GM12874 (cell line): ENCODE data around the gene APBB2.

Experiments used
- TF ChIP-seq, protein P1 (sequence below): IDR thresholded peaks from 2 replicates; pipeline ENCODE4 v1.5.1; 2011; ENCODE audit warnings: low read depth, mild to moderate bottlenecking, control low read depth, low read length, moderate library complexity; ENCODE audit not compliant: insufficient read depth

The APBB2 gene

DNA sequence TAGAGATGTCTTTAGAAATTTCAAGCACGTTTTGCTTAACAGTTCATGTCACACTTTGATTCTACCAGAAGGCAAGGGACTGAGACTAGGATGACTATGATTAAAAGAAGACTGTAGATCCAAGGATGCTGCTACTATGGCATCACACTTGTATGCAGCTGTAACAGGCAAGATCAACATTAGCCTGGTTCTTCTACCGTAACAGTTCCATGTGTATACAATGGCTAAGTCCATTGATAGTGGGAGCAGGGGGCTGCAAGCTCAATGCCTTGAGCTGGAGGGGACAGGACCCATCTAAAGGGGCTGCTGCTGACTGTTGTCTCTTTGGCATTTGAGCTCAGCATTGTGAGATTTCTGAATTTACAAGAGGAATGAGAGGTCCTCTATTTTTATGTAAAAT lies 212.0 kb downstream of the APBB2 start:
- TF ChIP-seq, protein P1, sequence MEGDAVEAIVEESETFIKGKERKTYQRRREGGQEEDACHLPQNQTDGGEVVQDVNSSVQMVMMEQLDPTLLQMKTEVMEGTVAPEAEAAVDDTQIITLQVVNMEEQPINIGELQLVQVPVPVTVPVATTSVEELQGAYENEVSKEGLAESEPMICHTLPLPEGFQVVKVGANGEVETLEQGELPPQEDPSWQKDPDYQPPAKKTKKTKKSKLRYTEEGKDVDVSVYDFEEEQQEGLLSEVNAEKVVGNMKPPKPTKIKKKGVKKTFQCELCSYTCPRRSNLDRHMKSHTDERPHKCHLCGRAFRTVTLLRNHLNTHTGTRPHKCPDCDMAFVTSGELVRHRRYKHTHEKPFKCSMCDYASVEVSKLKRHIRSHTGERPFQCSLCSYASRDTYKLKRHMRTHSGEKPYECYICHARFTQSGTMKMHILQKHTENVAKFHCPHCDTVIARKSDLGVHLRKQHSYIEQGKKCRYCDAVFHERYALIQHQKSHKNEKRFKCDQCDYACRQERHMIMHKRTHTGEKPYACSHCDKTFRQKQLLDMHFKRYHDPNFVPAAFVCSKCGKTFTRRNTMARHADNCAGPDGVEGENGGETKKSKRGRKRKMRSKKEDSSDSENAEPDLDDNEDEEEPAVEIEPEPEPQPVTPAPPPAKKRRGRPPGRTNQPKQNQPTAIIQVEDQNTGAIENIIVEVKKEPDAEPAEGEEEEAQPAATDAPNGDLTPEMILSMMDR: no peak

DNA sequence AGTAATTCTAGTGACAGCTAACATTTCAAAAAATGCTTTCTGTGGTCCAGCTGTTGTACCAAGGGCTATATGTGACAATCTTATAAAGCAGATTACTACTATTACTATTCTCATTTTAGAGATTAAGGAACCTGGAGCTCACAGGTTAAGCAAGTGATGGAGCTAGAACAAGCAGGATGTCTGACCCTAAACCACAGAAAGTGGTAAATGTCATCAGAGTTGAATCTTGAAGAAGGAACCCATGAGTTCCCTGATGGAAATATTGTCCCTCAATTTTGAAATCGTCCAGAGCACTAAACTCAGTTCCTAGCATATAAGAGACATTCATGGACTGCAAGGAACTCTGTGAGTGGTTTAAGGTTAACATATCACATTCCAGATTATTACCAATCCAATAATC lies 214.0 kb downstream of the APBB2 start:
- TF ChIP-seq, protein P1: no peak

DNA sequence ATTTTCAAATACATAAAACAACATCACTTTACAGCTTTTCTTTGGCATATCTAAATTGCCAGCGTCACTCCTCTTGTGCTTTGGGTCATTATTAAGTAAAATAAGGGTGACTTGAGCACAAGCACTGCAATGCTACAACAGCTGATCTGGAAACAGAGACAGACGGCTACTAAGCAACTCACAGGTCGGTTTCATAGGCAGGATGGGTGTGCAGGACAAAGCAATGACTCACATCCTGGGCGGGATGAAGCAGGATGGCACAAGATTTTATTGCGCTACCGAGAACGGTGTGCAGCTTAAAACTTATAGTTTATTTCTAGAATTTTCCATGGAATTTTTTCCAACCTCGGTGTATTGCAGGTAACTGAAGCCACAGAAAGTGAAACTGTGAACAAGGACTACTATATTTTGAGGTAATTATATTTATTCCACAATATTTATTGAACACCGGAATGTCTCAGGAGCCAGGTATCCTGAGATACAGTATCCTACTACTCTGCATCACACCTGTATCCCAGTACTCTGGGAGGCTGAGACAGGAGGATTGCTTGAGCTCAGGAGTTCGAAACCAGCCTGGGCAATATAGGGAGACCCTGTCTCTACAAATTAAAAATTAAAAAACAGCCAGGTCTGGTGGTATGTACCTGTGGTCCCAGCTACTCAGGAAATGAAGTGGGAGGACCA lies 215.5 kb downstream of the APBB2 start:
- TF ChIP-seq, protein P1: no peak

DNA sequence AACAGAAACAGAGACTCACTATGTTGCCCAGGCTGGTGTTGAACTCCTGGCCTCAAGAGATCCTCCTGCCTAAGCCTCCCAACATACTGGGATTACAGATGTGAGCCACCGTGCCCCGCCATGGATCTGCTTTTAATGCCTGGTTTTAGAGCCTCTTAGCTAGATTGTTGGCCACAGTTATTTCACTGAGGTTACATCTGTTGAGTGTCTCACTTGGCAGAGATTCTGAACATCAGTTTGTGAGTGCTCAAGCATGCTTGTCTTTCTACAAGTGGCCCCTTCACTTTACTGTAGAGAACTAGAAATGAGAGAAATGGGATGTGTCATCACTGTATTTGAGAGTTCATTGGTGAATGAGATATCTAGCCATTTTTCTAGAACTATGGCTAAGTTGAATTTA lies 218.5 kb downstream of the APBB2 start:
- TF ChIP-seq, protein P1: no peak

DNA sequence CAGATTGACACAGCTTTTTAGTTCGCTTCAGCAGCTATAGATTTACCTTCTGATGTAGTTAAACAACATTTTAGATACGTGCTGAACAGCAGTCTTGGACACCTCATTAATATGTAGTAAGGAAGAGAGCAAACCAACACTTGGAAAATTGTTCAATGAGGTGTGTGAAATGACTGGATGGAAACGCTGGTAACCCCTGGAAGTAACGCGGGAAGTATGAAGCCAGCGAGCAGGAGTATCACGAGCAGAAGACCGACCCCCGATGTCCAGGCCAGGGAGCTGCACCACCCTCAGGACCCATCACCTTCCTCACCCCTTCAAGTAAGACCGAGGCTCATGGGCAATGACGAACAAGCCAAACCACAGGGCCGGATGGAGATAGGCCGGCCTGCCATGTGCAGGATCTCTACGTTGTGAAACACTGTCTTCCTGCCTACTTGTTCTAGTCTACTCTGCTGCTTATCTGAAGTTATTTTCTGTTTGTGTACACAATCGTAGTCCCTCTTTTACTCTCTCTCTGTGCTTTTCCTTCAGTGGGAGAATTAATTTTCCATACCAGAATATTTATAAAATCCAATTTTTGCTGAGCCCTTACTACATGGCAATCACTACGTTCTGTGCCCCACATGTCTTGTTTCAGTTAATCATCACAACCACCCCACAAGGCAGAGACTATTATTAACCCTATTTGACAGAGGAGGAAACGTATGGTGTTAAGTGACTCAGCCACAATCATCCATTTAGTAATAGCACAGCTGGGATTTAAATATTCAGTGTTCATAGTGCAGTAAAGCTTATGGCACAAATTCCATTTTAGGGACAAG lies 221.7 kb downstream of the APBB2 start:
- TF ChIP-seq, protein P1: no peak

DNA sequence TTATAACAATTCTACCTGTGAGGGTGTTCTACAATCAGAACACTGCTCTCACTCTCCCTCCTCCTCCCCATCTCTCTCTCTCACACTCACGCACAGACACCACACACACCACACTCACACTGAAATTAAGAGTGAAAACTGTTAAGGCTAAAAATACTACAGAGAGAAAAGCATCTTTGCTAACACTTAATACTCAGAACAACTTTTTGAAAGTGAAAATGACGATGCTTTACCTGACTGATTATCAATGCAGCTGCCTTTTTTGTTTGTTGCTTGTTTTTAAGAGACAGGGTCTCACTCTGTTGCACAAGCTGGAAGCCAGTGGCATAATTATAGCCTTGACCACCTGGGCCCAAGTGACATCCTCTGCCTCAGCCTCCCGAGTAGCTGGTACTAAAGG lies 222.4 kb downstream of the APBB2 start:
- TF ChIP-seq, protein P1: no peak

DNA sequence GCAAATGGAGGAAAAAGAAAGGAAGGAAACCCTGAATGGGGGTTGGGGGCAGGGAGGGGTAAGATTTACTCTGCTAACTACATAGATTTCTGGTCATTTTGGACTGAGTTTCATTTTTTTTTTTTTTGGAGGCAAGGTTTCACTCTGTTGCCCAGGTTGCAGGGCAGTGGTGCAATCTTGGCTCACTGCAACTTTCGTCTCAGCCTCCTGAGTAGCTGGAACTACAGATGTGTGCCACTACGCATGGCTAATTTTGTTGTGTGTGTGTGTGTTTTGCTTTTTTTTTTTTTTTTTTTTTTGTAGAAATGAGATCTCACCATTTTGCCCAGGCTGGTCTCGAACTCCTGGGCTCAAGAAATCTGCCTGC lies 223.5 kb downstream of the APBB2 start:
- TF ChIP-seq, protein P1: no peak
